HUES64 (cell line): ENCODE measurements around the gene SCN7A.
A peak's percentile ranks its signal among the peaks of the same experiment; 100 is the strongest.
"Not testable (repeated sequence)": the region's sequence is repeated elsewhere in the genome, so short reads cannot be mapped to it uniquely, and the experiment has no call there.

Source experiments
- H3K27ac ChIP-seq: 2 replicates; pipeline ENCODE4 v1.7.0; 2013; ENCODE audit warnings: low read depth, low read length, inconsistent platforms
- H3K27me3 ChIP-seq: 2 replicates; pipeline ENCODE4 v1.6.1; 2013; ENCODE audit warnings: mild to moderate bottlenecking, low read length; ENCODE audit not compliant: insufficient read depth
- H3K36me3 ChIP-seq: 2 replicates; pipeline ENCODE4 v1.6.1; 2013; ENCODE audit warnings: mild to moderate bottlenecking, low read length; ENCODE audit not compliant: insufficient read depth
- H3K4me1 ChIP-seq: 2 replicates; pipeline ENCODE4 v1.6.1; 2013; ENCODE audit warnings: mild to moderate bottlenecking, low read length, moderate library complexity; ENCODE audit not compliant: insufficient read depth
- H3K4me3 ChIP-seq: 2 replicates; pipeline ENCODE4 v1.5.1; 2013; ENCODE audit warnings: mild to moderate bottlenecking, low read length, moderate library complexity
- H3K9ac ChIP-seq: 2 replicates; pipeline ENCODE4 v1.6.1; 2013; ENCODE audit warnings: mild to moderate bottlenecking, low read depth, low read length
- H3K9me3 ChIP-seq: 2 replicates; pipeline ENCODE4 v1.6.1; 2013; ENCODE audit warnings: low read depth, low read length; ENCODE audit not compliant: insufficient read depth
- WGBS: fragments of 150-250, 120-280 bp; methylation state at CpG from one replicate; pipeline ENCODE4 v1.1.7; 2013; ENCODE audit warnings: missing lambda C conversion rate; 5-methylcytosine and 5-hydroxymethylcytosine counted together

The SCN7A gene

DNA sequence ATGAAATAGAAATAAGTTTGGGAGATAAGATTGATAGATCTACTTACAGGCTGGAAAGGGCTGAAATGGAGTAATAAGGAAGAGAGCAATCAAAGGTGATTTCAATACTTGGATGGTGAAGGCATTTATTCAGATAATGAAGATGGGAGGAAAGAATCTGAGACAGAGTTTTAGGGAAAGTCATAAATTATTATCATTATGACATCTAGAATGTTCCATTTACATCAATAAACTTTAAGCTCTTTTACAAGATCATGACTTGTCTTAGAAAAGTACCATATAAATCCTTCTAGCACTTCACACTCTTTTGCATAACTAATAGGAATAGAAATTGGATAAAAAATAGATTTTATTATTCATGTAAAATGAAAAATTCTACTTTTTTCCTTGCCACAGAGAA is 120.5 kb downstream of the SCN7A start:
- Histone ChIP-seq H3K27me3 (peaks cover 33% of the 10 kb centered on the region), H3K27ac (no peak overlapping the region), H3K9me3 (no peaks in the 10 kb centered on the region), H3K9ac (no peak overlapping the region), H3K36me3 (no peaks in the 10 kb centered on the region), H3K4me3 (no peak overlapping the region), H3K4me1 (peaks cover 37% of the 10 kb centered on the region)

DNA sequence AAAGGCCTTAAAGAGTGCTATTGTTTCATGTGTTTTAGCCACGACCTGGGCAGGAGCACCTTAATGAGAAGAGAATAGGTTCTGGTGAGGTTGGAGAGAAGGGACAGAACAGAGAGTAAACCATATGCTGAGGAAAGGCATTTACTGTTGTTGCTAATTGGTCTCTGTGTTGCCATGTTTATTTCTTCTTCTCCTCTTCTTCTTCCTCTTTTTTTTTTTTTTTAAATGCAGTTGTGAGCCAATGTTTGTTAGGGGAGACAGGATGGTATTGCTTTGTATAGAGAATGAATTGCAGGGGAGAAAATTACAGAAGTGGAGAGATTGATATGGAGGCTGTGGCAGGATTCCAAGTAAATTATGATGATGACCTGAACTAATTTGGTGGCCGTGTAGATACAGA is 120.9 kb downstream of the SCN7A start:
- no peaks in the 10 kb centered on the region for H3K9me3 ChIP-seq
- peak overlapping the region; percentile 33; the same call in 1 of the 2 replicates for H3K4me3 ChIP-seq
- H3K36me3 ChIP-seq: no peaks in the 10 kb centered on the region
- peaks cover 37% of the 10 kb centered on the region for H3K4me1 ChIP-seq
- no peak overlapping the region for H3K27ac ChIP-seq
- peaks cover 32% of the 10 kb centered on the region for H3K27me3 ChIP-seq
- no peak overlapping the region for H3K9ac ChIP-seq
- 40% methylated on average over 2 of the region's 2 CpGs for WGBS

DNA sequence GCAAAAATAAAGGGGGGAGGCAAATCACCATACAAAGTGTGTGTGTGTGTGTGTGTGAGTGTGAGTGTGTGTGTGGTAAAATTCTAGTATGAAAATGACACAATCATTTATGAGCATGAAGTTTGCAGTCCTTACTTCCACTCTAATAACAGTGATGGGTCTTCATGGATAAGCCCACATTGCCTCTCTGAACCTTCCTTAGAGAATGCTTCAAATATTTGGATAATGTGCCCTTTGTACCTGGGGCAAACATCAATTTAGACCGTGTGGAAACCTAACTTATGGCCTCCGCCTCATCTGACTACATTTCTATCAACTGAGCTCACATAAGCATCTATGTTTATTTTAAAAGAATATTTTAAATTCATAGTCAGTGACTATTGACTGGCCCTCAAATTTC is 122.0 kb downstream of the SCN7A start:
- peaks cover 22% of the 10 kb centered on the region for H3K27me3 ChIP-seq
- H3K36me3 ChIP-seq: no peaks in the 10 kb centered on the region
- no peak overlapping the region for H3K9ac ChIP-seq
- H3K9me3 ChIP-seq: no peaks in the 10 kb centered on the region
- 69% methylated on average over 1 of the region's 2 CpGs for WGBS
- no peak overlapping the region for H3K27ac ChIP-seq
- H3K4me3 ChIP-seq: no peak overlapping the region
- peaks cover 36% of the 10 kb centered on the region for H3K4me1 ChIP-seq

DNA sequence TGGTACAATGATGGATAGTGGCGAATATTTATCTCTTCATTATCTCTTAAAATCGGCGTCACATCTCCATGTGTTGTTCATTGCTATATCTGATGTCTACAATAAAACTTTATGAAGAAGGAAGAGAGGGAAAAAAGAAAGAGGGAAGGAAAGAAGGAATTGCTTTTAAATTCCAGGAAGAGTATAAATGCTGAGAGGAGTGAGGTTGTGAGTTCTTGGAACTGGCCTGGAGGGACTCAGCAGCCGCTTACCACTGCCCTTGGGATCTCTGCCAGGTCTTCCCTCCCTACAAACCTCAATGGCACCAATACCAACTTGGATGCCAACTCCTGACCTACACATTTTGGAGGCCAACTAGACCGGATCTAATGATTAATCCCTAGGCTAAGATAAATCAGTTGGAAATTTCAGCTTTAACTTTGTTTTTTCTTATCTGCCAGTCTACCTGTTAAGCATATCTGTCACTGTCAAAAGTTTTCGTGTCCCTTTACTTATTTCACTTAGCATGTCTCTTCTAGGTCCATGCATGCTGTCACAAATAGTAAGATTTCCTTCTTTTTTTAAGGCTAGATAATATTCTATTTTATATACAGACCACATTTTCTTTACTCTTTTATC is 128.1 kb downstream of the SCN7A start:
- Histone ChIP-seq H3K4me3 (no peak overlapping the region), H3K9me3 (no peaks in the 10 kb centered on the region), H3K4me1 (no peaks in the 10 kb centered on the region), H3K27me3 (no peaks in the 10 kb centered on the region), H3K36me3 (no peaks in the 10 kb centered on the region), H3K27ac (no peak overlapping the region), H3K9ac (no peak overlapping the region)
- WGBS: 95% methylated on average over 4 of the region's 6 CpGs

DNA sequence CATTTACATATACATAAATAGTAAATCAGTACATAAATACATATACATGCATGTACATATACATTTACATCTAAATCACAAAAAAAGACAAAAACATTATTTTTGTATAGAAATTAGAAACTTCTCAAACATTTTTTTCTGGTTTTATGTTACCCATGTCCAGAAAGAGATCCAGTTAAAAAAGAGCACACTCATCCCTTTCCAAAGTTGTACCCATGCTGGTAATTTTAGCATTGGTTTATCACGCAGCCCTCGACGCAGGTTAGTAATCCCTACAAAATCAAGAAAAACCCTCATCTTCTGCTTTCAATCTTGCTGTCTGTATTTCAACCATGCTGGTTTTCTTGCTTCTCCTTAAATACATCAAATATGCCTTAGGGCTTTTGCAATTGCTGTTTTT is 128.8 kb downstream of the SCN7A start:
- Histone ChIP-seq H3K4me3 (no peak overlapping the region), H3K9me3 (no peaks in the 10 kb centered on the region), H3K27ac (no peak overlapping the region), H3K27me3 (no peaks in the 10 kb centered on the region), H3K9ac (no peak overlapping the region), H3K36me3 (no peaks in the 10 kb centered on the region), H3K4me1 (no peaks in the 10 kb centered on the region)
- 97% methylated on average over 3 of the region's 3 CpGs for WGBS

DNA sequence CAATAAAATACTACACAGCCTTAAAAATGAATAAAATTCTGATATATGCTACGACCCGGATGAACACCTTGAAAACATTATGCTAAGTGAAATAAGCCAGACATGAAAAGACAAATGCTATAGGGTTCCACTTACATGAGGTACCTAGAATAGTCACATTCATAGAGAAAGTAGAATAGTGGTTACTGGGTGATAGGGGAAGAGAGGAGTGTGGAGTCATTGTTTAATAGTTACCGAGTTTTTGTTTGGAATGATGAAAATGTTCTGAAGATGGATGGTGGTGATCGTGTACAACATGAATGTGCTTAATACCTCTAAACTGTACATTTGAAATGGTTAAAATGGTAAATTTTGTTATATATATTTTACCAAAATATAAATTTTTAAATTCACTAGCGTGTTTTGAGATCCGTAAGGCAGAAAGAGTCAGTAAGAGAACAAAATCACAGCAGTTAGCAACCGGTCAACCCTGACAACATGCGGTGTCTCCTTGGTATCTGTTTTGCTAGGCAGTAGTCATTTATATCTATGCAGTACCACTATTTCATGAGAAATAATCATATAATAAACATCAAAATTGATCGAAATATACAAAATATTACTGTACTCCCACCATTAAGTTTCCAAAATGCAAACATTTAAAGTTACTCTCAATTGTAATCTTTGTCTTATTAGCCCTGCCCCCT is 129.4 kb downstream of the SCN7A start:
- Histone ChIP-seq H3K27ac (no peak overlapping the region), H3K4me3 (no peak overlapping the region)
- WGBS: 96% methylated on average over 9 of the region's 9 CpGs

DNA sequence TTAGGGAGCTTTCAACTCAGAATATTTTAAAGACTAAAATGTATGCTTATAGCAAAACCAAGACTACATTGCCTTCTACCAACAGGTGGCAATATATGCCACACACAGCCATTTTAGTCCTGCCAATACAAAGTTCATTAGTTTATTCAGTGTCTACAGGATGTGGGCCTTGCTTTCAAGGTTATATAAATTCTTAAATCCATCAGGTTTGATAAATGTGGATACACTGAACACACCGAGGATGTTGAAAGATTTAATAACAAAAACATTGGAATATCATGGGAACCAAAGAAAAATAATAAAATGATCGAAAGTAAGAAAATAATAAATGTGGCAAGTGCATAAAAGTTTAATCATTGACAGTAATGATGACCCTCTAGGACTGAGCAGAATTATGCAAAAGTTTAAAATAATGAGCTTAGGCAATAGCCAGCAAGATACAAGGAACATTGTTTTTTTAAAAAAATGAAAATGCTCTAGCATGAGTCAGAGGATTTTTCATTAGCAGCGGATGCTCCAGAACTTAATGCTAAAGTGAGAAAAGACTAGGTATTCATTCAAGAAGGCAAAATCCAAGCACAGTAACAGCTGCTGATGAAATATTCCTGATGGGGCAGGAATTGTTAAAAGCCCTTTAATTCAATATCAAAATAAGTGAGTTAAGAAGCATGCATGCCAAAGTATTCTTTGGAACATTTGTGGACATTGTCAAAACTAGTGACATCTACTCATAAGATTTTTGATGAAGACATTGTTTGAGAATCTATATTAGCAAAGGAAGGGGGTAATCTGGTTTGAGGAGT is 132.5 kb downstream of the SCN7A start:
- H3K36me3 ChIP-seq: no peaks in the 10 kb centered on the region
- no peaks in the 10 kb centered on the region for H3K4me1 ChIP-seq
- no peak overlapping the region for H3K4me3 ChIP-seq
- 88% methylated on average over 3 of the region's 3 CpGs for WGBS
- no peaks in the 10 kb centered on the region for H3K27me3 ChIP-seq
- H3K27ac ChIP-seq: no peak overlapping the region
- H3K9me3 ChIP-seq: no peaks in the 10 kb centered on the region
- no peak overlapping the region for H3K9ac ChIP-seq

More for the DNA sequence above, 129.4 kb downstream of the SCN7A start:
- Histone ChIP-seq H3K9ac (no peak overlapping the region), H3K9me3 (no peaks in the 10 kb centered on the region), H3K27me3 (no peaks in the 10 kb centered on the region), H3K36me3 (no peaks in the 10 kb centered on the region), H3K4me1 (no peaks in the 10 kb centered on the region)

DNA sequence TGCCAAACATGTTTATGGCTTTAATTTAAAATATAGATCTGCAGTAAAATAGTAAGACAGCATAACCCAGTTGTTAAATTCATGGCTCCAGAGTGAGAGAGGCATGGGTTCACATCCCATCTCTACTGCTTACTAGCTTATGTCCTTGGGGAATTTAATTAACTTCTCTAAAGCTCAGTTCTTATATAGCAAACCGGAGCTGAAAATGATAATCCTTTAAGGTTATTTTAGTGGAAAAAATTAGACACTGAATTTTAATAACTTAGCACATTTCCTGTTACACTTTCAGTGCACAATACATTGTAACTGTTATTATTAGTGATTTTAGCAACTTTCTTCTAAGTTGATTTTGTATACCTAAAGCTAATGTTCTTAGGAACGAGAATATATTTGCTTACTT is 133.1 kb downstream of the SCN7A start:
- Histone ChIP-seq H3K27ac (no peak overlapping the region), H3K36me3 (no peaks in the 10 kb centered on the region), H3K27me3 (no peaks in the 10 kb centered on the region), H3K4me1 (no peaks in the 10 kb centered on the region), H3K9ac (no peak overlapping the region), H3K4me3 (no peak overlapping the region), H3K9me3 (no peaks in the 10 kb centered on the region)
- no CpG with 5 or more reads among the region's 2 CpGs for WGBS

DNA sequence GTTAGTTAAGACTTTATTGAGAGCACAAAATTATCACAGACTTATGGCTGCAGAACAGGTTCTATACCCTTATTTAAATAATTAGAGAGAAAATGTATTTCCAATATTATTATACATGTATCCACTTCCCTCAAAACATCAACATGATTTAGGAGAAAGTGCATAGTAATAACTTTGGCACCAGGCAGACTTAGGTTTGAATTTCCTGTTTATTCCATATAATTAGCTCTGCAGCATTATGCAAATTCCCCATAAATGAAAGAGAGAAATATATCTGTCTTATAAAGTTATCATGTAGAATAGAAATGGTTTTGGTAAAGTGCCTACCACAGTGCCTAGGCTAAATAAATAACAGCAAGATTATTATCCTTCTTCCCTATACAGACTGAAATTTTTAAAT is 133.6 kb downstream of the SCN7A start:
- no peaks in the 10 kb centered on the region for H3K27me3 ChIP-seq
- no peak overlapping the region for H3K27ac ChIP-seq
- no peaks in the 10 kb centered on the region for H3K4me1 ChIP-seq
- no peak overlapping the region for H3K9ac ChIP-seq
- no peaks in the 10 kb centered on the region for H3K9me3 ChIP-seq
- H3K4me3 ChIP-seq: no peak overlapping the region
- H3K36me3 ChIP-seq: no peaks in the 10 kb centered on the region

DNA sequence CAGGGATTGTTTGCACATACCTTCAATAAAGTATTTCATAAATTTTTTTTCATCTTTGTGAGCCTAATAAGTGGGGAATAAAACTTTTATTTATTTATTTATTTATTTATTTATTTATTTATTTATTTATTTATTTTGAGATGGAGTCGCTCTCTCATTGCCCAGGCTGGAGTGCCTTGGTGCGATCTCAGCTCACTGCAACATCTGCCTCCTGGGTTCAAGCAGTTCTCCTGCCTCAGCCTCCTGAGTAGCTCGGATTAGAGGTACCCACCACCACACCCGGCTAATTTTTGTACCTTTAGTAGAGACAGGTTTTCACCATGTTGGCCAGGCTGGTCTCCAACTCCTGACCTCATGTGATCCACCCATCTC is 136.1 kb downstream of the SCN7A start:
- not testable (repeated sequence) for H3K9ac ChIP-seq, H3K27me3 ChIP-seq, H3K27ac ChIP-seq, H3K9me3 ChIP-seq, H3K36me3 ChIP-seq, H3K4me1 ChIP-seq, H3K4me3 ChIP-seq
- WGBS: 96% methylated on average over 4 of the region's 4 CpGs

DNA sequence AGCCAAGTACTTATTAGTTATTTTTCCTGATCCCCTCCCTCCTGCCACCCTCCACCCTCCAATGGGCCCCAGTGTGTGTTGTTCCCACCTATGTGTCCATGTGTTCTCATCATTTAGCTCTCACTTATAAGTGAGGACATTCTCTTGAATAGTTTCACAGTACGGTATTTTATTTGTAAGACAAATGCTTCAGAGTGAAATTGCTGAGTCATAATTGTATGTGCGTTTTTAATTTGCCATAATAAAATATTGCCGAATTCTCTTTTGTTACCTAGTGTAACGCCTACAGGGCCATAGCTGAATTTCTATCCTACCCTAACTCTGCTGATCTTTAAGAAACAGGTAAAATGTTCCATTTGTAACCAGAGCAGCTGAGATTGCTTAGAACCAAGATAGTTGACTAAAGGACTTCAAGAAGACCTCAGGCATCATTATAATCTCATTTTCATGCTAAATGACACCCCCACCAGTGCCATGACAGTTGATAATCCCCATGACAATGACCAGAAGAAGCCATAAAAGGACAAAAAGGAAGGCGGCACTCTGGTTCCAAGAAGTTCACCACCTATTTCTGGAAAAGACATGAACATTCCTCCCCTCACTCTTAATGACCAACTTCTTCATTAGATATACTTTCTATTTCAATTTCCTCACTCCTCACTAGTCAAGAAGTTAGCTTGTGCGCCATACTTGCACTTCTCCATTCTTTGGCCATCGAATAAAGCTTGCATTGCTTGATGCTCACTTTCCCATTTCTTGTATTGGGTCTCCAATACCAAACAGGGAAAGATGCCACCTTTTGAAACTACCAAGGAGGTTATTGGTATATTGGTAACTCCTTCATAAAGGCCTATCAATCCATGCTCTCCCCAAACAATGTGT is 136.7 kb downstream of the SCN7A start:
- H3K27ac ChIP-seq: no peak overlapping the region
- 82% methylated on average over 7 of the region's 7 CpGs for WGBS
- no peaks in the 10 kb centered on the region for H3K36me3 ChIP-seq
- H3K4me1 ChIP-seq: no peaks in the 10 kb centered on the region
- no peak overlapping the region for H3K4me3 ChIP-seq
- no peaks in the 10 kb centered on the region for H3K27me3 ChIP-seq
- H3K9ac ChIP-seq: no peak overlapping the region
- no peaks in the 10 kb centered on the region for H3K9me3 ChIP-seq
